Fibroblast of skin of left quadriceps (primary cell): ENCODE results near the gene CCL25.

Experiments
- DNase-seq, 2 experiments: peaks; one replicate each; pipeline ENCODE4 v3.0.0-alpha.2; 2013; ENCODE audit warnings: low read depth in 2 of 2

The CCL25 gene

DNA sequence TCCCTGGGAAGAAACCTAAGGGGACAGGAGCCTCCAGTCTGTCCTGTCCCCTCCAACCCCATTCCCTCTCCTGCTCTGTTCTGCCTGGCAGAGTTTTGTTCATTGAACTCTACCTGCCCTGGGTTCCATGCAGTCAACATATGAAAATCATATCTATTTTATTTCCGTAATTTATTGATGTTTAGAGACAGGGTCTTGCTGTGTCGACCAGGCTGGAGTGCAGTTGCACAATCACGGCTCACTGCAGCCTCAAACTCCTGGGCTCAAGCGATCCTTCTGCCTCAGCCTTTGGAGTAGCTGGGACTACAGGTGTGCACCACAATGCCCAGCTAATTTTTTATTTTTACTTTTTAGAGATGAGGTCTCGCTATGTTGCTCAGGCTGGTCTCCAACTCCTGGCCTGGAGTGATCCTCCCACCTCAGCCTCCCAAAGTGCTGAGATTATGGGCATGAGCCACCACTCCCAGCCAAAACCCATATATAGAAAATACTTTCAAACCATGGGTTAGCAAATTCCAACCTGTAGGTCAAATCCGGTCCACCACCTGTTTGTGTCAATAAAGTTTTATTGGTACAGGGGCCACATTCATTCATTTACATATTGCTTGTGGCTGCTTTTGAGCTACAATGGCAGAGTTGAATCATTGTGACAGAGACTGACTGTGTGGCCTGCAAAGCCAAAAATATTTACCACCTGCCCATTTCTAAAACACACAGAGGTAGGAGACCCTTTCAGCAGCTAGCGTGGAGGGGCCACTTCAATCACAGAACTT lies 57.5 kb downstream of the CCL25 start:
- DNase-seq, result no peak

DNA sequence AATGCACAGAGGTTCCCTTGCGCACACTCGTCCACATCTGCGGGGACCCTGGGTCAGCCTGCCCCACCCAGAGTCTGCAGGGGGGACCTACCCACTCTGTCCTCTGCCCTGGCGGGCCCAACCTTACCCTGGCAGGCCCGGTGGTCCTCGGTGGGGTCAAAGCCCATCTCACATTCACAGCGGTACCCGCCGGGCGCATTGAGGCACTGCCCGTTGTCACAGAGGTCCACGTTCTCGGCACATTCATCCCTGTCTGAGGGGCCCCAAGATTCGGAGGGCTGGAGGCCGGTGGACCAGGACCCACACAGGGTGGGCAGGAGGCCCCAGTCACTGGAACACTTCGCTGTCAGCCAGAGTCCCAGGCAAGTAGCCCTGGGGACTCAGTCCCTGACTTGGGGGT lies 58.4 kb downstream of the CCL25 start:
- no peak for DNase-seq

DNA sequence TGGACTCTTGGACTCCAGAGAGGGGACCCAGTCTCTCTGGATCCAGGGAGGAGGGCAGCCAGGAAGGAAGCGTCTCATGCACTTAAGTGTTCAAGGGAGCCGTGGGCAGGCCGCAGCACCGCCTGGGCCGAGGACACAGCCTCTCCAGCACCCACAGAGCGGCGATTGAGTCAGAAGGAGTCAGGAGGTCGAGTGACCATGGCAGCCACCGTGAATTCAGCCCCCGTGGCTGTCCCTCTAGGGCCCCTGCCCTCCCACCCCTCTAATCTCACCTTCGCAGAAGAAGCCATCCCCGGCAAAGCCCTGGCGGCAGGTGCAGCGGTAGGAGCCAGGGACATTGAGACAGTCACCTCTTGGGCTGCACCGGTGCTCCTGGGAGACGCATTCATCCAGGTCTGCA lies 58.8 kb downstream of the CCL25 start:
- DNase-seq, result no peak
